GM18517 (cell line): ENCODE measurements around the gene LENG1.

ENCODE experiments used
- ATAC-seq: cut with Tn5 transposase; IDR thresholded peaks from one replicate; pipeline ENCODE4 v1.9.1; 2021; ENCODE audit warnings: mild to moderate bottlenecking, moderate library complexity; ENCODE audit not compliant: unreplicated experiment

LENG1 gene

GRCh38 chr19:54165222-54165621, 5.7 kb upstream of the LENG1 start:
- no peak for ATAC-seq

DNA sequence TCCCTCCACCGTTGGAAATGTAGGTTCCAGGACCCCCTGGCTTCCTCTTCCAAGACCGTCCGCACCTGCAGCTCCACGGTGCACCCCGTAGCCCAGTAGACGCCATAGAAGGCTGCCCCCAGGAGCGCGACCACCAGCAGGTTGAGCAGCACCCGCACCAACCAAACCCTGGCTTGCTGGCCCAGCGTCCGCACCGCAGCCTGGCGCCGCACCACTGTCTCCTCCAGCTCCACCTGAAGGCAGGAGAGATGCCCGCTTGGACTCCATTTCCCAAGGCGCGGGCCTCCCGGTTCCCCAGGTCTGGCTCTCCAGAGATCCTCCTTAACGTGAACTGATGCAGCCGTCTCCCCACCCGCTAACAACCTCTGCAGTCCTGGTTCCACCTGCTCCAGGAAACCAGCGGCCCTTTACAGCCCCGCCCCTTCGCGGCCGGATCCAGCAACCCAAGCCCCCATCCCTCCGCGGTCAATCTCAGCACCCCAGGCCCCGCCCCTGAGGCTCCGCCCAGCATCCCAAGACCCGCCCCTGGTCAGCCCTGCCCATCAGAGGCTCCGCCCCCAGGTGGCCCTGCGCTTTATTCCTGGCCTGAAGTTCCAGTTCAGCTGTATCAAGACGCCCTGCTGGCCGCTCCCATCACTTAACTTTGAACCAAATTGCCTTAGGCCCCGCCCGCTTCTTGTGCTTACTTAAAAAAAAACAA, 5.0 kb upstream of the LENG1 start:
- no peak for ATAC-seq

DNA sequence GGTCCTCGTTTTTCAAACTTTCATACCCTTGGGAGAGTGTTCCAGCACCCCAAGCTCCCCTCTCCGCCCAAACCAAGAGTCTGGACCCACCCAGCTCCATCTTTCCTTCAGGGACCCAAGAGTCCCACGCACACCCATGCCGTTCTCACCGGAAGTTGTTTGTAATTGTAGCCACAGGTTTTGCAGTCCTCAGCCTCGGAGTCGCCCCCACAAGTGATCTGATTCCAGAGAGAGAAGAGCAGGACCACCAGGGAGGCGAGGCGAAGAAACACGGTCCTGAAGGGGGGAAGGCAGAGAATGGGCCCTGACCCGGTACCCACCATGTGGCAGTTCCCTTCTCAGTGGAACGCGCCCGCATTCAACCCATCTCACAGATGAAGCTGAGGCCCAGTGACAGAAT, 3.4 kb upstream of the LENG1 start:
- ATAC-seq, result no peak

DNA sequence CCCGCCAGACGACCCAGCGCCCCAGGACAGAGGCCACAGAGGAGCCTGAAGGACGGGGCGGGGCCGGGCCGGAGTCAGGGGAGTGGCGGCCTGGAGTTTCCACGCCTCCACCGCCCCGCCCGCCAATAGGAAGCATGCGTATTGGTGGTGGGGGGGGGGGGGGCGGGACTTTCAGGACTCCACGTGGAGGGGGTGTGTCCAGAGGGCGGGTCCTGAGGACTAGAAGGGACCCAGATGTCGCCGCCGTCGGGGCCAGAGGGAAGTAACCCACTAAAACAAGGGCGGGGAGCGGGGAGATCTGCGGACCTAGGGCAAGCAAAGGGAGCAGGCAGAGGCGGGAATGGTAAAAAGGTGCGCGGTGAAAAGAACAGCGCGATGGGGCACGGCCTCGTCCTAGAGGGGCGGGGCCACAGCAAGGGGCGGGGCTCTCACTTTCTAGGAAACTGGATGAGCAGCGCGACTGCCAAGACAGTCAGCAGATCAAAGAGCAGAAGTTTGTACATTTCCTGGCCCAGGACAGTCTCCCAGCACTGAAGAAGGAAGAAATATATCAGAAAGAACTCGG, 2.8 kb upstream of the LENG1 start:
- no peak for ATAC-seq

DNA sequence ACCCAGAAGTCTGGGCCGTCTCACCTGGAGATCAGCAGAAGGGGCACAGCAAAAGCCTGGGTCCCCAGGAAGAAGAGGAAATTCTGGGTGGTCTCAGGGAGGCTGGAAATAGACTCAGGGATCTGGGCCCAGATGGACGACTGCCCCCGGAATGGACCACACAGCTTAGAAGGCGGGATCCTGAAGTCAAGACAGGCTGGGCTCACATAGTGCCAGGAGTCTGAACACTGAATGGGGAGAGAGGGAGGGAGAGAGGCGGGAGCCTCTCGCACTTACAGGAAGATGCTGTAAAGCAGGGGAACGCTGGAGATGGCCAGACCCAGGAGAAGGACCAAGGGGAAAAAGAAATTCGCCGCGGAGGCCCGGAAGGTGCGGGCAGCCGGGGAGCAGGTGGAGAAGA, 1.3 kb upstream of the LENG1 start:
- ATAC-seq, result no peak

GRCh38 chr19:54160182-54160811, 776 bp upstream of the LENG1 start:
- ATAC-seq, result peak; percentile 0

DNA sequence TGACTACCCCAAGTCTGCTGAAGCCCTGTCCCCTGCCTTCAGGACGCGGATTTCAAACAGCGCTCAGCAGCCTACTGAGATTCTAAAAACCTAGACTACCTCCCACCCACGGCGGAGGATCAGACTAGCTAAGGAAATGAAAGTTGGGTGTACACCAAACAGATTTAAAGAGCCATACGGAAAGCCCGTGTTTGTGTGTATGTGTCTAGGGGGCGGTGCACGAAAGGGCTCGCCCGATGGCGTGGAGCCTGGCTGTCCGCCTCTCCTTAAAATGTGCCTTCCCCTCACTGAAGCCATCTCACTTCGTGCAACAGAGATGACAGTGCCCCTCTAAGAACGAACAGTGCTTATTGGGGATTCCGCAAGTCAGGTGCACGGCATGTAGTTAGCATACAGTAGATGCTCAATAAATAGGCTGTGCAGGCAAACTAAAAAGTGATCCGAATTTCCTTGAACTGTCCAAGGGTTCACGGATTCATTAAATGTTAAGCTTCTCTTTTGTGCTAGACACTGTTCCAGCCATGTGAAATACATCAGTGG, 639 bp downstream of the LENG1 start:
- ATAC-seq, result no peak

GRCh38 chr19:54156953-54157352, 2.6 kb downstream of the LENG1 start:
- ATAC-seq, result no peak

- no peak for ATAC-seq
These were observed 3.0 kb downstream of the LENG1 start for GRCh38 chr19:54156490-54156889.

- no peak for ATAC-seq
These were observed 3.8 kb downstream of the LENG1 start for GRCh38 chr19:54155694-54156093.

DNA sequence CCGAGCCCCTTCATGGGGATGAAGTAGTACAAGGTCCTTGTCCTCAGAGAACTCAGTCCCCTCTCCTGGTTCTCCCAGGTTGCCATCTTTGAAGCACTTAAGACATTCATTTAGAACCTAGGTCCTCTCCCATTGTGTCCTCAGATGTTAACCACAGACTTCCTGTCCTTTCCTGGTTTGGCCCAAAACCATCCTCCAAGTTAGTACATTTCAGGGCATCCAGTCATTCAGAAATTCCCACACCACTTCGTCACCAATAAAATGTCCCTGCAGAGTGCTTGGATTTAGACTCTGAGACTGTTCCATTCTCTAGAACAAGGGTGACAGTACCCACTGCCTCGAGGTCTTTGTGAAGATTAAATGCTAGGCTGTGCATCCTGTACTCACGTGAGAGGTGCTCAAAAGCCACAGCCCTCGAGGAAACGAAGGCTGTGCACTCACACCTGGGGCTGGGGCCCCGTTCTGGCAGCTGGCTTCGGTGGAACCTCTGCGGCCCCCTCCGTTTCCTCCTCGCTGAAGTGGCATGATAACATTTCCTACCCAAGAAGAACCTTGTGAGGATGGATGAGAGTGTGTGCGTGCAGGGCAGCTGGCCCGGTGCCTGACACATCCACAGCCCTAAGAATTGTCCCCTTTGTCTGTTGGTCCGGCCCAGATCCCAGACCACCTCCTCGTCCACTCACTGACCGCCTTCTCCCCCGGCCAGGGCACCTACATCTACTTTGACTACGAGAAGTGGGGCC, 4.7 kb downstream of the LENG1 start:
- ATAC-seq, result no peak

- no peak for ATAC-seq
These were observed 5.7 kb downstream of the LENG1 start for GRCh38 chr19:54153731-54154326.

- ATAC-seq, result no peak
These were observed 6.5 kb downstream of the LENG1 start for GRCh38 chr19:54152878-54153524.

- no peak for ATAC-seq
These were observed 7.3 kb downstream of the LENG1 start for GRCh38 chr19:54152267-54152666.

DNA sequence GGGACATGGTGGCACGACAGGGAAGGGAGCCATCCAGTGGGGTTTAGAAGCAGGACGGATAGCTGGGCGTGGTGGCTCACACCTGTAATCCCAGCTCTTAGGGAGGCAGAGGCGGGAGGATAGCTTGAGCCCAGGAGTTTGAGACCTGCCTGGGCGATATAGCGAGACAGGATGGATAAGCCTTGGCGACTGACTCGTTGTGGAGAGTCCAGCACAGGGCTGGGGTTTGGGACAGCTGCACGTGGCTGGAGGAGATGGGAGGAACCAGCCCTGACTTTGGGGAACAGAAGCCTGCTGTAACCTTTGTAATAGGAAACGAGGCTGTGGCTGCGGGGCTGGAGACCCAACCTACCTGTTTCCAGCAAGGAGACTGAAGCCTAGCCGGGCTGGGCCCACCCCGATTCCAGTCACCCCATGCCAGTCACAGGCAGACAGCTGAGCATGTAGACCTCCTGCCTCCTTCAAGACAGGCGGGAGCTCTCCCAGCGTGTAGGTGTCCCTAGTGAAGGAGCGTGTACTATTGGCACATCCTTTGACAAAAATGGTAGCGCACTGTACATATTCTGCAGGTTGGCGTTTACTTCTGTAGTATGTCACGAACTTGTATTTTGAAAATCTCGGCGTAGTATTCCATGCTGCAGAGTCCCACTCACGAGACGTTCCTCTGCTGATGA, 8.0 kb downstream of the LENG1 start:
- no peak for ATAC-seq

- ATAC-seq, result no peak
These were observed 10.3 kb downstream of the LENG1 start for GRCh38 chr19:54149021-54149812.

DNA sequence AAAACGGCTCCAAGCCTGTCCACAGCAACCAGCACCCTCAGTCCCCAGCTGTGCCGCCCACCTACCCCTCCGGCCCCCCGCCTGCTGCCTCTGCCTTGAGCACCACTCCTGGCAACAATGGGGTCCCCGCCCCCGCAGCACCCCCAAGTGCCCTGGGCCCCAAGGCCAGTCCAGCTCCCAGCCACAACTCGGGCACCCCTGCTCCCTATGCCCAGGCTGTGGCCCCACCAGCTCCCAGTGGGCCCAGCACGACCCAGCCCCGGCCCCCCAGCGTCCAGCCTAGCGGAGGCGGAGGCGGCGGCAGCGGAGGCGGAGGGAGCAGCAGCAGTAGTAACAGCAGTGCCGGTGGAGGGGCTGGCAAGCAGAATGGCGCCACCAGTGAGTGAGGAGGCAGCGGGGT, 11.4 kb downstream of the LENG1 start:
- no peak for ATAC-seq

- no peak for ATAC-seq
These were observed 11.8 kb downstream of the LENG1 start for GRCh38 chr19:54147676-54148075.

- ATAC-seq, result no peak
These were observed 13.9 kb downstream of the LENG1 start for GRCh38 chr19:54145541-54146158.
